Activated CD4-positive, CD25-positive, alpha-beta regulatory T cell treated with anti-CD3 and anti-CD28 coated beads, Interleukin-2, amount 50 U/mL, for 16 hours (primary cell): ENCODE data around the gene AARS2.

Experiments
- DNase-seq: peaks from one replicate; pipeline ENCODE4 v3.0.0-alpha.2; 2020; ENCODE audit warnings: low read depth, low spot score

Gene AARS2

DNA sequence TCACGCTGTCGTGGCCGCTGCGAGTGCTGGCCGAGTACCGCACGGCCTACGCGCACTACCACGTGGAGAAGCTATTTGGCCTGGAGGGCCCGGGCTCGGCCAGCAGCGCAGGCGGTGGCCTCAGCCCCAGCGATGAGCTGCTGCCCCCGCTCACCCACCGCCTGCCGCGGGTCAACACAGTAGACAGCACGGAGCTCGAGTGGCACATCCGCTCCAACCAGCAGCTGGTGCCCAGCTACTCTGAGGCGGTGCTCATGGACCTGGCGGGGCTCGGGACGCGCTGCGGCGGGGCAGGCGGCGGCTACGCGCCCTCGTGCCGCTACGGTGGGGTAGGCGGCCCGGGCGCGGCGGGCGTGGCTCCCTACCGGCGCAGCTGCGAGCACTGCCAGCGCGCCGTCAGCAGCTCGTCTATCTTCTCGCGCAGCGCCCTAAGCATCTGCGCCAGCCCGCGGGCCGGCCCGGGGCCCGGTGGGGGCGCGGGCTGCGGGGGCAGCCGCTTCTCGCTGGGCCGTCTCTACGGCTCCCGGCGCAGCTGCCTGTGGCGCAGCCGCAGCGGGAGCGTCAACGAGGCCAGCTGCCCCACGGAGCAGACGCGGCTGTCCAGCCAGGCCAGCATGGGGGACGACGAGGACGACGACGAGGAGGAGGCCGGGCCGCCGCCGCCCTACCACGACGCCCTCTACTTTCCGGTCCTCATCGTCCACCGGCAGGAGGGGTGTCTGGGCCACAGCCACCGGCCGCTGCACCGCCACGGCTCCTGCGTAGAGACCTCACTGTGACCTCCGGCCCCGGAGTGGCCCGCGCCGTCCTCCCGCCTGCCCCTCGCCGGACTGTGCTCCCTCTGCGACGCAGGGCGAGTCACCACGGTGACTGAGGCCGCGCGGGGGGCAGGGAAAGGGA lies 37.1 kb downstream of the AARS2 start:
- DNase-seq, result no peak

DNA sequence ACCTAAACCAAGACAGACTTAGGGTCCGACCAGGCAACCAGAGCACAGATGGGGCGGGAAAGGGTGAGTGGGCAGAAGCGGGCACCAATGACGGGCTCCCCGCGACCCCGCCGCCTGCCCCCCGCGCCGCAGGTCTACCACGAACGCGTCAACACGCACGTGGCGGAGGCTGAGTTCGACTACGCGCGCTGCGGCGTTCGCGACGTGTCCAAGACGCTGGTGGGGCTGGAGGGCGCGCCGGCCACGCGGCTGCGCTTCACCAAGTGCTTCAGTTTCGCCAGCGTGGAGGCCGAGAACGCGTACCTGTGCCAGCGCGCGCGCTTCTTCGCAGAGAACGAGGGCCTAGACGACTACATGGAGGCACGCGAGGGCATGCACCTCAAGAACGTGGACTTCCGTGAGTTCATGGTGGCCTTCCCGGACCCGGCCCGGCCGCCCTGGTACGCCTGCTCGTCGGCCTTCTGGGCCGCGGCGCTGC lies 37.8 kb downstream of the AARS2 start:
- no peak for DNase-seq

DNA sequence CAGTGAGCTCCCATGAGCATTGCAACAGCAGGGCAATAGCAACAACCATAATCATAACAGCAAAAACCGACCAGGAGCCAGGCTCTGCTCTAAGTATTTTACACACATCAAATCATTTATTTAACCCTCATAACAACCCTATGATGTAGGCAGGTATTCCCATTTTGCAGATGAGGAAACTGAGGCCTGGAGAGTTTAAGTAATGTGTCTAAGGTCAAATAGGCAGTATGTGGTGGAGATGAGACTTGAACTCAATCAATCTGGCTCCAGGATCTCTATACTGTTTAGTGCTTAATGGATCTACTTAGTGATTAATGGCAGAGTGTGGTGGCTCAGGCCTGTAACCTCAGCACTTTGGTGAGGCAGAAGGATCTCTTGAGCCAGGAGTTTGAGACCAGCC lies 39.5 kb downstream of the AARS2 start:
- DNase-seq, result no peak

DNA sequence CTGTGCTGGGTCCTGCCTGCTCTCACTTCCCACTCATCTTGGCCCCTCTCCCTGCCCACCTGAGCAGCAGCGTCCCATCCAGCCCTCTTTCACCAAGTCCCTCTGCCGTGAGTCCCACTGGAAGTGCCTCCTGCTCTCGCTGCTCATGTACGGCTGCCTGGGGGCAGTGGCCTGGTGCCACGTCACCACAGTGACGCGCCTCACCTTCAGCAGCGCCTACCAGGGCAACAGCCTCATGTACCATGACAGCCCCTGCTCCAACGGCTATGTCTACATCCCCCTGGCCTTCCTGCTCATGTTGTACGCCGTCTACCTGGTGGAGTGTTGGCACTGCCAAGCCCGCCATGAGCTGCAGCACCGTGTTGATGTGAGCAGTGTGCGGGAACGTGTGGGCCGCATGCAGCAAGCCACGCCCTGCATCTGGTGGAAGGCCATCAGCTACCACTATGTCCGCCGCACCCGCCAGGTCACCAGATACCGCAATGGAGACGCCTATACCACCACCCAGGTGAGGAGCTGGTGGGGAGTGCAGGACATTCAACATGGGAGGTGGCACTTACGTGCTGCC lies 40.1 kb downstream of the AARS2 start:
- no peak for DNase-seq

DNA sequence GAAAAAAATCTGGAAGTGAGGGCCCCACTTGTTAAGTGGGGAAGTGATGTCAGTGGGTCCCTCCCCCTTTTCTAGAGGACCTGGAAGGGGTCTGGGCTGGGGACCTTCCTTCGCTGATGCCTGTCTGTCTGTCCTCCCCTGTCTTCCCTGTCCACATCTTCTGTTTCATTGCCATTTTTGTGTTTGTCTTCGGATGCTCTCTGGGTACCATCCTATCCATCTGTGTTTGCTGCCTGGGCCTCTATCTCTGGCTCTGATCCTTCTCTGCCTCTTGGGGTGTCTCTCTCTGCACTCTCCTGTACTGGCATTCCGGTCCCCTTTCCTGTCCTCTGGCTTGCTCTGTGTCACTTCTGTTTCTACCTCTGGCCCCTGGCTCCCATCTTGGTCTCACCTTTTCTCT lies 40.6 kb downstream of the AARS2 start:
- DNase-seq, result no peak

DNA sequence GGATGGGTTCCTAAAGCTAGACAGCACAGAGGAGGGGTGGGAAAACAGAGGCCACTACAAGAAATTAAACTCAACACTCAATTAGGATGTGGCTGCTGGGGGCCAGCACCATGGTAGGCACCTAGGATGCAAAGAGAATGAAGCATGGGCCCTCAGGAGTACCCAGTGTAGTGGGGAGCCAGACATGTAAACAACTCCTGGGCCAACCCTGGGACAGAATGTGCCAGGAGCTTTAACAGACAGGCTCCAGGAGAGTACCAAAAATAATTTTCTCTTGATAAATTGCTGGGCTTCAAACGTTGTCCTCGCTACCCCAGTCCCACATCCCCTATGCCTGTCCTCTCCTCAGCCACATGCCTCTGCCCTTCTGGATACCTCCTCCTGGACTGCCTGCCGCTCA lies 41.2 kb downstream of the AARS2 start:
- DNase-seq, result no peak

DNA sequence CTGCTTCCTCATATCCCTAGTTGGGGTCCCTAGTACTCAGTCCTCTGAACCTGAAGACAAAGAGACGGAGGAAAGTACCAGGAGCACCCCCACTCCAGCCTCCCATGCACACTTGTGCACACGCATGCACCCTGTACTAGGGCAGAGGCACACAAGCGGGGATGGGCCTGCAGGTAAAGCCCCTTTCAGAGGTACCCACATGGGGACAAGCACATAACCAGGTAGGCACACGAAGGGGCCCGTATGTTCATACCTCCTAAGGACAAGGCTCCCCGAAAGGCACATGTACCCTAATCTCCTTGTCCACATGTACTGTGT lies 41.8 kb downstream of the AARS2 start:
- no peak for DNase-seq

DNA sequence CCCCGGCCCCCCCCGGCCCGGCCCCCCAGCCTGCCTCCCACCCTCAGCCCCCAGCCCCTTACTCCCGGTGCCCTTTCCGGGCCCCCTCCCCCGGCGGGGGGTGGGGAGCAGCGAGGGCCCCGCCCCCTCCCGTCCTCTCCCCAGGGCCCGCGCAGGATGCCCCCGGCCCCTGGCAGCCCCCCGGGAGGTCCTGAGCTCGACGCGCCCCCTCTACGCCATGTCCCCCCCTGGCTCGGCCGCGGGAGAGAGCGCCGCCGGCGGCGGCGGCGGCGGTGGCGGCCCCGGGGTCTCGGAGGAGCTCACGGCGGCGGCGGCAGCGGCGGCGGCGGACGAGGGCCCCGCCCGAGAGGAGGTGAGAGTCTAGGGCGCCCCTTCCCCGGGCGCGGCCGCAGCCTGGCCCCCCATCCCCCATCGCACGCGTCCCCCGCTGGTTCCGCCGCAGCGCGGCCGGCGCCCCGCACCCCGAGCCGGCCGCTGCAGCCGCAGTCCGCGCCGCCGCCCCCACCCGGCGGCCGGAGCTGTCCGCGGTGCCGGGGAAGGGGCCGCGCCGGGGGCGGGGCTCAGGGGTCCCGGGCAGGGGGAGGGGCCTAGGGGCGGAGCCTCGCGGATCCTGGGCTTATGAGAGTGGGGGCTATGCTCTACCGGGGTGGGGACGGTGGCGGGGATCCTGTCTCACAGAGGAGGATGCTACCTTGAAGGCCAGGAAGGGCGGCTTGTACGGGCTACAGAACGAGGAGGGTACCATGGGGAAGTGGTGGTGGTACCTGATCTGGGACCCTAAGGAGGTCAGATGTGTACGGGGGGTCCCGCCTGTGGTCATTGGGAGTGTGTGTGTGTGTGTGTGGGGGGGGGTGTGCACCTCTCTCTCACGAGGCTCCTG lies 42.4 kb downstream of the AARS2 start:
- DNase-seq, result no peak

DNA sequence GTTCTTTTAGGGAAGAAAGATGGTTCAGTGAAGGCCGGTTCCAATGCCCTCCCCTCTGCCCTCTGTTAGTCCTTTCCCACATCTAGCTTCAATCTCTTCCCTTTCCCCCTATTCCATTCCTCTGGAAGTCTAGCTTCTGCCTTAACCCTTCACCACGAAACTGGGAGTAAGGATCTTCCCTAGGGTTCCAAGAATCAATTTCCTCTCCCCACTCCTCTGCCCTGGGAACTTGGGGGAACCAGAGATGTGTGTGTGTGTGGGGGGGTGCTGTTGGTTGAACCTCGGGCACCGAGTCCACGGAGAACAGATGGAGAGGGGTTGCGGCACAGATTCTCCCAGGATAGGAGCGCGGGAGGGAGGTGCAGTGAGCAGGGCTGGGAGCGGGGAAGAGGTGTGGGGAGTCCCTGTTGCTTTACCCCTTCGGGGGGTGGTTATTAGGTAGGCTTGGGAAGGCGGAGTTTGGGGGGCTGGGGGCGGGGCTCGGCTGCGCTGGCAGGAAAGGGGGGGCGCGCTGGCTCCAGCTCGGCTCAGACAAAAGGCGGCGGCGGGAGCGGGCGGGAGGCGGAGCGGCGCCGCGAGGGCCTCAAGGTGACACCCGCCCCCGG lies 43.1 kb downstream of the AARS2 start, which contains the start of gene TMEM151B:
Gene TMEM151B (plus strand): TSS at position 530 of the 605 bp plus-strand sequence. CDS start 293 bp downstream, outside the sequence.
- DNase-seq, result no peak

DNA sequence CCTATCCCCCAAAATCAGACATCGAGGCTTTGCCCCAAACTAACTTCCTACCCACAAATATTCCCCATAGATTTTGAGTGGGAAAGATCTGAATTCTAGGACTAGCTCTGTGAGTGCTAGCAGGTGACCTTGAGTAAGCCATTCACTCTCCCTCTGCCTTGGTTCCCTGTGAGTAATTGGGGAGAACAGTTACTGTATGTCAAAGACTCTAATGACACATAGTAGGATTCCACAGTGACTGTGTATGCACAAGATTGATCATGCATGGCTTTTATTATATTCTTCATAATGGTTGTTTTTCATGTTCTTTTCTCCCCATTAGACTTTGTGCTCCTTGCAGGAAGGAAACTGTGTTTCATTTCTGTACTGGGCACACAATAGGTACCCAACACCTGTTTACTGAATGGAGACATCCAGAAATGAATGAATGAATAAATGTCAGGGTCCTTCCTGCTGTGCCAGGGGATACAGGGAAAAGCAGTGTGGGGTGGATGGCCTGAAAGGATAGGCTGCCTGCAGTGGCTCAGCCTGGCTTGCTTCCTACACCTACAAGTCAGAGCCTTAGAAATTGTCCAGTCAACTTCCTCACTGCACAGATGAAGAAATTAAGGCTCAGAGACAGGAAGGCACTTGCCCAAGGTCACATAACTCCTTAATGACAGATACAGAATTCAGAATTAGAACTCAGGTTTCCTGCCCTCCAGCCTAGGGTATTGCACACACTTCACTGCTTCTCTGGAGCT lies 43.8 kb downstream of the AARS2 start:
- no peak for DNase-seq

DNA sequence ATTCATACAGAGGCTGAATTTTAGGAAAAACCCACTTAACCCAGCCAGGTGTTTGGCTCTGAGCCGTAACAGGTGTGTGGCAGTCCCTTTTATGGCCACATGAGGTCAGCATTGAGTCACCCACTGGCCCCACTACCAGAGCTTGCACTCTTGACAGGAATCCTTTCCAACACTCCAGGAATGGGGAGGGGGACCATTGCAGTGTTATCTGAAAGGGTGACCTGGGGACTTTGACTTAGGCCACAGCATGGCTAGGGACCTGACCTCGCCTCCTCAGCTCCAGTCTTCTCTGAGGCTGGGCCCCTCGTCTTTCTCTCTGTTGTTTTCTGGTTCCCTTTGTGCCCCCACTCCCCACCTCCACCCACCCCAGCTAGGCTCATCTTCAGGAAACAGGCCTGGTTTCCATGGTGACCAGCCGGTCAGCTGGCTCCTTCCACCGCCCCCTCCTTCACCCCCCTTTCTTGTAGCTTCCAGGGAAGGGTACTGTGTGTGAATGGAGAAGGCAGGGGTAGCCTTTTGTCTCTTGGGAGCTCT lies 45.0 kb downstream of the AARS2 start:
- DNase-seq, result no peak

DNA sequence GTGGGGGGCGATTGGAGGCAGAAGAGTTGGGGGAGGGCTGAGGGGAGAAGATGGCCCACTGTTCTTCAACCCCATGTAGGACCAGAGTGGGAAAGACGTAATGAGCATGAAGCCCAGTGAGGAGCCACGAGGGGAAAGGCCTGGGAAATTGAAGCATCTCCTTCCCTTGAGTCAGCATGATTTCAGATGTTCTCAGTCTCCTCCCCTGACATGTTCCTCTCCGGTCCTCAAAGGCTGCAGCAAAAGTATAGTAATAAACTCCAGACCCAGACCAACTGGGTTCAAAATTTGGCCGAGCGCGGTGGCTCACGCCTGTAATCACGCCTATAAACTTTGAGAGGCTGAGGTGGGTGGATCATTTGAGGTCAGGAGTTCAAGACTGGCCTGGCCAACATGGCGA lies 45.9 kb downstream of the AARS2 start:
- DNase-seq, result no peak

DNA sequence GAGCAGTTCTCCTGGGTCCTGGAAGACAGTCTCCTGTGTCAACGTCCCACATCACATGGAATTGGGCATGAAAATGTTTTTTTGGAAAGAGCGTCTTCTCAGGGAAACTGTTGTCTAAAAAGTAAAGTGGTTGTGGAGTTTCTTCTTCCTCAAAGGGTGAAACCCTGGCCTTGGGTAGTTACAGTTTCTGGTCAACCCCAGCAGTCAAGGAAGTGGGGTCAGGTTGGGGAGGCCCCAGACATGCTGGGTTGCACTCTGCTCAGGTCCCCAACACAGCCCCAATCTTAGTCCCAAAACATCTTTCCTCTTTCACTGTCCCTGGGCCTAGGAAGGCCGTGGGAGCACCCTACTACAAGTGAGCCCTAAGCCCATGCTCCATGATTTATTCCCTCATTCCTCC lies 46.8 kb downstream of the AARS2 start:
- no peak for DNase-seq

DNA sequence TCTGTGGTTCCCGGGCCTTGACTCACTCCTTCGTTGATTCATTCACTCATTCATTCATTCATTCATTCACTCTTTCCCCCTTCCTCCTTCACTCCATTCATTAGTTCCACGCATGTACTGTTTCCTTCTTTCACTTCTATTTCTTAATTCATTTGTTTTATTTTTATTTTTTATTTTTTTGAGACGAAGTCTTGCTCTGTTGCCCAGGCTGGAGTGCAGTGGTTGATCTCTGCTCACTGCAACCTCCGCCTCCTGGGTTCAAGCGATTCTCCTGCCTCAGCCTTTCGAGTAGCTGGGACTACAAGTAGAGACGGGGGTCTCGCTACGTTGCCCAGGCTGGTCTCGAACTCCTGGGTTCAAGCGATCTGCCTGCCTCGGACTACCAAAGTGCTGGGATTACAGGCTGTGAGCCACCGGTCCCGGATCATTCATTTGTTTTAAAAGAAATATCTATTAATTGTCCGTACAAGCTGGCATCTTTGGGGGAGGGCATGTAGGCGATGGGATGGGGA lies 47.4 kb downstream of the AARS2 start:
- DNase-seq, result no peak

DNA sequence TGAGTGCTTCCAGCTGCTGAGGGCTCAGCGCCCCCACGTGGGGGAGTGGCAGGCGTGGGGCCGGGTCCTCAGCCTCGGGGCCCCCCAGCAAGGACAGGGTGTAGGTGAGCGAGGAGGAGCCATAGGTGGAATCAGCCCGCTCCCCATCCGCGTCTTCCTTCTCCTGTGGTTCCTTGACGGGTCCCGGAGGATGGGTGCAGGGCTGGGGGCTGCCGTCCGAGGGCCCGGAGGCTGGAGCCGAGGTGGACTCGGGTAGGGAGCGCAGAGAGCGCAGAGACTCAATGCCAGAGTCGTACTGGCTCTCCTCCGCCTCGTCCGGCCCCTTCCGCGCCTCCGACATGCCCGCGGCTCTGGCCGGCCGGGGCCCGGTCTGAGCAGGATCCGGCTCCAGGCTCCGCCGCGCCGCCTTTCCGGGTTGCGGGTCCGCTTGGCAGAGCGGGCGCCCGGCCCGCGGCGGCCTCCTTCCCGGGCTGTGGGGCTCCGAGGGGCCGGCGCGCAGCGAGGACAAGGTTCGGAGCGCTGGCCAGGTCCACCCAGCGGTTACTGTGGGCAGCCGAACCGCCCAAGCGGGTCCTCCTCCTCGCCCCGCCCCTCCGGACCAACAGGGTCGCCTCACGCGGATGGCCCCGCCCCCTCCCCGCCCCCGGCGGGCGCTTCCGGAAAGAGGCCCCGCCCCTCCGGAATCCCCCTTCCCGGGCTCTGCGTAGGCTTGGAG lies 48.0 kb downstream of the AARS2 start, which contains the start of gene NFKBIE:
Gene NFKBIE (minus strand): TSS at position 545 of the 715 bp plus-strand sequence. CDS start 205 bp downstream, at position 340.
- peak; percentile 92 for DNase-seq

DNA sequence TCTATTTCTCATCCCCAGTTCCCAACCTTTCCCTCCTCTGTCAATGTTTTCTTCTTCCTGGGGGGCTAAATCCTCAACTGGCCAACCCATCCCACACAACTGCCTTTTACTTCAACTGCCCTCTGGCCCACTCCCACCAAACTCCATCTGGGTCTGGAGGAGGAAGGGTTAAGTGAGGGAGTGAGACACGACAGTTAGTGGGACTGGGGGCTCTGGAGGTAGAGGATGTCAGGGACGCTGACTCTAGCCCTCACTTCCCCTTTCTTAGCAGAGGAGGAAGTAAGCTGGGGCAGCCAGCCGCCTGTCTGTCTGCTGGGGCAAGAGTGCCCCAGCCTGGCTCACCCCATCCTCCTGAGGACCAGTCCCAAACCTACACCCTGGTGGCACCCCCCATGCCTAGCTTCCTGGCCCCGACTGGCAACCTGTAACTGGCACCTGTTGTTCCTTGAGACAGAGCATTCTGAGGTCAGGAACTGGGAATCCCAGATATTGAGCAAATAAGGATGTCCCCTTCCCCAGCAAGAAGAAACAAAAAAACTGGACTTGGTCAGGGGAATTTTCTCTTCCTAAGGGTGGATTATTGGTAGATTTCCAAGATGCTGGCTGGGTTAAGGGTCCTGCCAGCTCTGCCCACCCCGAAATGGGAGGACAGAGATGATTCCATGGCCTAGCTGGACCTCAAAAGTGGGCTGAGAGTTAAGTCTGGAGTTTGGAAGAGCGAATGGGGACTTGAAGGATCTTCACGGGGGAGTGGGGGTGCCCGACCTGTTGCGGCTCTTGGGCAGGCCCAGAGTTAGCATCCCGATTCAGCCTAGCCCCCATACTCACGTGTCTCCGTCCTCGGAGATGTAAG lies 48.8 kb downstream of the AARS2 start:
- DNase-seq, result no peak

DNA sequence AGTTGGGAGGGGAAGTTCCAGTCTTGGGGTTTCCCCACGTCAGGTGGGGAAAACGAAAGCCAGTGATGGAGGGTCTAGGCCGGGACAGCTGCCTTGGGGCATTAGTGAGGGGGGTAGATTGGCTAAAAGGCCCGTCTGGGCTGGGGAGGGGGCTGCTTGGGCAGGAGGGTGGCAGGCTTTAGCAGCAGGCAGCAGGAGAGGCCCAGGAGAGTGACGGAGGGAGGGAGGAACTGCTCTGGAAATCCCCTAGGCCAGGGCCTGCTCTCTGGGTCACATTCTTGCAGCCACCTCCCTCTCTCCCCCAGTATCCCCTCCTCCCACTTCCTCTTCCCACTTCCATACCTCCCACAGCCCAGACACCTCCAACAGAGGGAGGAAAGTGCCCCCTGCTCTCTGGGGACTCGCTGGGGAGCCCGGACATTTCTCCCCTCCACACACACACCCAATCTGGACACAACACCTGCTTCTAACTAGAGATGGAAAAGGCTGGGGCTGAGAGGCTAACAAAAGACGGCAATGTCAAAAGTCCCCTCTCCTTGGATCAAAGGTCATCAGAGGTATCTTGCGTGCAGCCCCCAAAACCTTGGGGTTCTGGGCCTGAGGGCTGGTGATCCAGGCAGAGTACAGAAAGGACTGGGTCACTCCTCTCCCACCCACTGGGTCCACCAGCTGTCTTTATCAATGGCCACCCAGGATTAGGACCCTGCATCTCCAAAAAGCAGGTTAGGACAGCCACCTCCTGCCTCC lies 49.6 kb downstream of the AARS2 start:
- no peak for DNase-seq
